COLO668 (cell line): ENCODE measurements around the gene EFNB1.

ENCODE experiments used
- DNase-seq: peaks from one replicate; lab custom pipeline; 2025; ENCODE audit not compliant: unreplicated experiment; lab: John Stamatoyannopoulos, UW

Gene EFNB1

DNA sequence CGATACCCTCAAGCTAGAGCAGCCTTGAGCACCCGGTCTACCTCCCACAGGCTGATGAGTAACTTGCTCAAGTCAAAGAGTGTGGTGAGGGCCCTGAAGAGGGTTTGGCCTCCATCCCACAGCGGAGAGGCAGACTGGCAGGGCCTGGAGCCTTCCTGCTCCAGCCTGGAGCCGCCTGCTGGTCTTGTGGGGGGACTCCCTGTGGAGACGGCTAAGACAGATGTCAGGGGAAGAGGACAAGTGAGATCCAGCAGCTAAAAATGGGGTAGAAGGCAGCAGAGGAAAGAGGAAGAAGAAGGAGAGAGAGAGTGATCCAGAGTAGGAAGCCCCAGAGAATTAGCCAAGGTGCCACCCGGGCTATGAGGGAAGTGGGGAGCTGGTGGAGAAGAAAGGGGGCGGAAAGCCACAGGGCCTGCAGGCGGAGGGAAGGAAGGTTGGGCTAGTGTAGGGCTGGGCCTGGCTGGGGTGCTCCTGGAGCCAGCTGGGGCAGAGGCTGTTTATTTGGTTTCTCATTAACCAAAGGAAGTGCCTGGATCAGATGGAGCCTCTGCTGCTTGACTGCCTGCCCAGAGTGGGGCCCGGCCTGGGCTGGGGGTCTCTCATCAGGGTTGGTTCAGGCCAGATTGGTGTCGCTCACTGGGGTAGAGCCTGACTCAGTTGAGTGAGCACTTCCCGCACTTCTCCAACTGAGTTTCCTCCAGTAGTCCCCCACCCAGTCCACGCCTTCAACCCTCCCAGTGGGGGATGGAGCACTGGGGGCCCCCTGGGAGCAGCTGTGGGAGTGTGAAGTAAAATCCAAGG lies 14.2 kb downstream of the EFNB1 start:
- DNase-seq = no peak

DNA sequence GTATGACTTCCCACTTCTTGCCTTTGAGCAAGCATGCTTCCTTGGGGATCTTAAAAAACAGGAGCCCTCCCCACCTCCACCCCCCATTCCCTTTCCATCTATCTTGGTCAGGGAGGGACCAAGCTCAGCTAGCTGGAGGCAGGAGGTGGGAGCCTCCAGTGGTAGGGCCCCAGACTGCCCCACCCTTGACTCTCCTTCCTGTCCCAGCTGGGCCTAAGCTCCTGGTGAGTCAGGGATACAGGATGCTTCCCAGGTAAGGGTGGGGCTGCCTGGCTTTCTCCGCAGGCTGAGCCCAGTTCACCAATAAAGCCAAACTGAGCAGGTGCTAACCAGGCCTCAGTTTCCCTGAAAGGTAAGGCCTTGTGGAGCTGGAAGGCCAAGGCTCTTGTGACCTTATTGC lies 15.2 kb downstream of the EFNB1 start:
- no peak for DNase-seq

DNA sequence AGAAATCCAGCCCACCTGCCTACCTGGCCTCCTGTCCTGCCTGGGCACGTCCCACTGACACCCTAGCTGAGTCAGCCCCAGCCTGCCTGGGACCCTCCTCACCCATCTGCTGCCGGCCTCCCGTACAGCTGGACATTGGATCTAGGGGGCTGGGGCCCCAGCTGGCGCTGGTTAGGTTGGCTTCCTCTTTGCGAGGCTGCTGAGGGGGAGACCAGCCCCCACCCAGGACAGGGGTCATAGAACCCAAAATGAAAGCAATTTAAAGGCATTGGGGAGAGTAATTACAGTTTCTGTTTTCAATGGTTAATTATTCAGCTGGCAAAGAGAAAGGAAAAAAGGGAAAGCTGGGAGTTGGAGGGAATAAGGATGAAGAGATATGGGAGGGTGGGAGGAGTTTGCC lies 15.8 kb downstream of the EFNB1 start:
- DNase-seq = no peak

DNA sequence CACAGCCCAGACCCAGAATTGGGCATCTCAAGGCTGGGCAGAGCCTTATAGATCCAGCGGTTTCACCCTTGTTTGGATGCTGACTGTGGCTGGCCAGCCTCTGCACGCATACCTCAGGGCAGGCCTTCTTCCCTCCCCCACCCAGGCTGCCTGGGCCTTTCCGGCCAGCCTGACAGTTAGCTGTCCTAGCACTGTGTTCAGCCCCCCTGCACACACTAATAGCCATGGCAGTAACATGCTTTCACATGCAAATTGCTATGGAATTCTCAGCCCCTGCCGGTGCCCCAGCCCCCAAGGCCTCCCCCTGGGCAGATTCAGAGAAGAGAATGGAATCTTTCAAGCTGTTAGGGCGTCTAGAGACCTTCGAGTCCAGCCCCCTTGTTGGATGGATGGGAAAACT lies 17.7 kb downstream of the EFNB1 start:
- DNase-seq = no peak

DNA sequence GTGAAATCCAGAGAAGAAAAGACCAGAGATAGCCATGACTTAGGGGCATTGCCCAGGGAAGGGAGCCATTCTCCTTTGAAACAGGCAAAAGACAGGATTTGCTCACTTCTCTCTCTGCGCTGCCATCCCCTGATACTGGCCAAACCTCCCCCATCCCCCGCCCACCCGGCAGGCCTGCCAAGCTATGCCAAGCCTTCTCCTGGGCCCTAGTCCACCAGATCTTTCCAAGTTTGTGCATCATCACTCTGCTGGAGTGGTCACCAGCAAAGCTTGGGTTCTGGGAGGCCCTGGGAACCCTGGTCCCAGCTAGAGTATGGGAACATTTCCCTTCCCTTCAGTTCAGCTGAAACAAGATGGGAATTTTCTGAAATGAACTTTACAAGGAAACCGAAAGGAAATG lies 18.4 kb downstream of the EFNB1 start:
- DNase-seq = no peak

DNA sequence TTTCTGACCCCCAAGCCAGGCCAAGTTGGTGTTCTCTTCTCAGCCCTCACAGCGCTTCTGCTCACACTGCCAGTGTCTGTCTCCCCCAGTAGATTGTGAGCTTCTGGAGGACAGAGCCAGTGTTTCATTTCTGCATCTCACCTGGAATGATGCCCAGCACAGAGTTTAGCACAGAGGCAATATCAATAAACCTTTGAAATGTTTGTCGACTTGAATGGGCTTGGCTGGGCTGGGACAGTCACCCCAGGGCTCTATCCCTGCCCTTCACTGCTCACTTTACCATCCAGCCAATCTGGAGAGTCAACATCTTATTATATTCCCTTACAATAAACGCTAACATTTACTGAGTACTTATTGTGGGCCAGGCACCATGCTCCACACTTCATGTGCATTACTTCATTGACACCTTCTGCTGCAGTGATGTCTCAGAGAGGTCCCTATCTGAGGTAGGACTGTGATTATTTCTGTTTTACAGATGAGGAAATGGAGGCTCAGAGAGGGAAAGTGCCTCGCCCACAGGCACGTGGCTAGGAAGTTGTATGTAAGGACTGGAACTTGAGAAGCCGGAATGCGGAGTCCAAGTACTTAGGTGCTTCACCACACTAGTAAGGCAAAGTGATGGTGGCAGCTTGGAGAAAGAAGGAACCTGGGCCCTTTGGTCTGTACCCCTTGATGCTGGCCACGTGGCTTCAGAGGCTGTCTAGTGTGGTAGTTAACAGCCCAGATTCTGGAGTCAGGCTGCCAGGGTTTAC lies 19.5 kb downstream of the EFNB1 start:
- no peak for DNase-seq

DNA sequence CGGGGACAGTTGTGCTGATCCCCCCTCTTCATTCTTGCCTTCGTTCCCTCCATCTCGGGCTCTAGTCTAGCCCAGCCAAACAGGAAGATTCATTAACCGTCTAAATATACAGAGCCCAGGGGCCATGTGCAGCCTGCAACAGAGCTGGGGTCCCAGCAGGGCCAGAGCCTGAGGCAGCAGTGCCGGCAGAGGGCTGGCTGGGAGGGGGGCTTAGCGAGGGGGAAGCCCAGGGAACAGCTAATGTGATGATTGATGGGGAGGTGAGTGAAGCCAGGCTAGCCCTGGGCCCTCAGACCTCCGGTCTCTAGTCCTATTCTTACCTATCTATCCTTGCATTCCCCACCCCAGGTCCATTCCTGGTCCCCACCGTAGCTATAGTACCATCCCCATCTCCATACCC lies 22.3 kb downstream of the EFNB1 start:
- no peak for DNase-seq

DNA sequence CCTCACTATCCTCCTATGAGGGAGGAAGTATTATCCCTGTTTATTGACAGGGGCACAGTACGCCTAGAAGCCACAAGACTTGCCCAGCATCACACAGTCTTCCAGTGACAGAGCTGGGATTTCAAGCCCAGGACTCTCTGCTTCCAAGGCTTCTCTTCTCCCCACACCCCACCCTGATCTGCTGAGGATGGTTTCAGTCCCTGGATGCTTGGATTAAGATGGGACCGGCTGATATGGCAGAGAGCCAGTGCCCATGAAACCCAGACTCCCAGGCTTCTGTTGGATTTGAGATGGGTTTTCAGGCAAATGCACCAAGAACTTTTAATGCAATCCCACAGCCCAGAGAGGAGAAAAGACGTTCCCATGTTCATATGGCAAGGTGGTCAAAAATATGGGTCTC lies 23.2 kb downstream of the EFNB1 start:
- DNase-seq = no peak

DNA sequence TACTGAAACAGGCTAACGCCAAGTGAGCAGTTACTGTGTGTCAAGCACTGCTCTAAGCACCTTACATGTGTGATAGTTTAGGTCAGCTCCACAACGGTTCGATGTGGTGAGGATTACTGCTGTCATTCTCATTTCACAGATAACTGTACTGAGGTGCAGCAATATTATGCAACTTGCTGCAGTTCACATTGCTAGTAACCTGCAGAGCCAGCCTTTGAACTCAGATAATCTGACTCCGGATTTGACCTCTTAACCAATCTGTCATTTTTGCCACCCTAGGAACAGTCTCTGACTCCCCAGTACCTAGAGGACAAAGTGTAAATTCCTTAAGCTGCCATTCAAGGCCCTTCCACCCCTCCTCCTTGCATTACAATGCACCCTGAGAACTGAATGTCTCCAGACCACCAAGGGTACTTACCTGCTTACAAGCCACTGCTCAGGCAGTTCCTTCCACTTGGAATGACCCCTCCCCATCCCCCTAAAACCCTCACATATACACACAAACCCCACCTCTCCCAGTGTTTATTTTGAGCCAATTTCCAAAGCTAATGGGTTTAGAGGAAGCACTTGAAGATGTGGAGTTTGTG lies 24.9 kb downstream of the EFNB1 start:
- no peak for DNase-seq

DNA sequence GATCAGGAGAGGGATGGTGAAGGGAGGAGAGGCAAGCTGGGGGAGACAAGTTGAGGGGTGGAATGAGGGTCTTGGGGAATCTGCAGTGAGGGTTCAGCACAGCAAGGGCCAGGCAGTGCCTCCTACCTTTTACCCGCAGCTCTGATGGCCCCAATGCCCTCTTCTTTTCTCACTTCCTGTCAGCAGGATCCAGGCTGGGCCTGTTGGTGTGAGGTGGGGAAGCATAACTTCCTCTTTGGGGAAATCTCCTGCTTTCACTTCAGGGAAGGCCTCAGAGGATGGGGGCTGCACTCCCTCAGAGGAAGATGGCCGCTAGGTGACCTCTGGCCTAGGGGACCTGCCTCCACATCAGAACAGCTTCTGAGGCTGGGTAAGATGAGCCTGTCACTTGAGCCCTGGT lies 36.5 kb downstream of the EFNB1 start:
- no peak for DNase-seq

DNA sequence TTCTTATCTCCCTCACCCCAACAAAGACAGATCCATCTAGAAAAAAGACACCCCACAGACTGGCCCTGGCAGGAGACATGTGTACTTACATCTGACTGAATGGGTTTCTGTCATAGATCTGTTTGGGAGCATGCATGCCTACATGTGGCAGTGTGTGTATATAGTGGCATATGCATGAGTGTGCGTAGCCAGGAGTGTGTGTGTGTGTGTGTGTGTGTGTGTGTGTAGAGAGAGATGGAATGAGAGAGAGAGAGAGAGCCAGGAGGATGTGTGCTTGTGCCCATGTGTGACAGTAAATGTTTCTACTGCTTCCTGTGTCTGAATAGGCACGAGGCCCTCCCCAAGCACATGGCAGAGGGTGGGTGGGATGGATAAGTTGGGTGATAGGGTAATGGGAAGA lies 37.1 kb downstream of the EFNB1 start:
- DNase-seq = no peak

DNA sequence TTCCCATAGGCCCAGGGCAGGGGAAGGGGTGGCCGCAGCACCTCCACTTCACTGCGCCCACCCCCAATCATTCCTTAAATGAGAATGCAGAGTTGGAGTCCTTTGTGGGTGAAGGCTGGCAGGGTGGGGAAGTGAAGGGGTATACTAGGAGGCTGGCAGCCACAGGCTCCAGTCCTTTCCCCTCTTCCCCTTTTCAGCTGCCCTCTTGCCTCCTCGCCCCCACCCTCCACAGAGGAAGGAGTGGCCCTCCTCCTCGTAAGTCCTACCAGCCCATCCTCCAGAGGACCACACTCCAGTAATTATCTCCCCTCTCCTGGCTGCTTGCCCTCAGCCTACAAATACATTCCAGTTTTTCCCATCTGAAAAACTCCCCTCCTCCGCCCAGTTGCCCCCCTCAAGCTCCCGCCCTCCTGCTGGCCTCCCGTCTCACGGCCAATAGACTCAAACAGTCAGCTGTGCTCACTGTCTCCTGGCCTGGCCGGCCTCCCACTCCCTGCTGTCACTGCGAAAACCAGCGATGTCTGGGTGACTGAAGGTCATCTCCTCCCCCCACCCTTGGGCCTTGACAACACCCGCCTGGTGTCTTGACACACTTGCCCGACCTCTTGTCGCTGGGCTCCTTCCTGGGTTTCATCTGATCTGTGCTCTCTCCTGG lies 38.8 kb downstream of the EFNB1 start:
- no peak for DNase-seq

DNA sequence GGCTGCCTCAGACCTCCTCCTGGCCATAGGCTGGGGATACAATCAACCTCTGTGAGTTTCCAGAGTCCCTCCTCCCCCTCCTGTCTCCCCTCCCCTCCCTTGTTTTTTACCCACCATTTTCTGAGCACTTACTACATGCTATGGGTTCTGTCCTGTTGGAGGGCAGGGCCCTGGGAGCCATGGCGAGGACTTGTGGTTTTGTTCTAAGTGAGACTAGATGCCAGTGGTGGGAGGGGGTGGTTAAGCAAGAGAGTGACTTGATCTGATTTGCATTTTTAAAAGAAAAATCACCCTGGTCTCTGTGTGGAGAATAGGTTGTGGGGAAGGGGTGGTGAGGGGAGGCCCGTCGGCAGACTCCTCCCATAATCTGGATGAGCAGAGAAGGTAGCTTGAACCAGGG lies 39.5 kb downstream of the EFNB1 start:
- DNase-seq = no peak

DNA sequence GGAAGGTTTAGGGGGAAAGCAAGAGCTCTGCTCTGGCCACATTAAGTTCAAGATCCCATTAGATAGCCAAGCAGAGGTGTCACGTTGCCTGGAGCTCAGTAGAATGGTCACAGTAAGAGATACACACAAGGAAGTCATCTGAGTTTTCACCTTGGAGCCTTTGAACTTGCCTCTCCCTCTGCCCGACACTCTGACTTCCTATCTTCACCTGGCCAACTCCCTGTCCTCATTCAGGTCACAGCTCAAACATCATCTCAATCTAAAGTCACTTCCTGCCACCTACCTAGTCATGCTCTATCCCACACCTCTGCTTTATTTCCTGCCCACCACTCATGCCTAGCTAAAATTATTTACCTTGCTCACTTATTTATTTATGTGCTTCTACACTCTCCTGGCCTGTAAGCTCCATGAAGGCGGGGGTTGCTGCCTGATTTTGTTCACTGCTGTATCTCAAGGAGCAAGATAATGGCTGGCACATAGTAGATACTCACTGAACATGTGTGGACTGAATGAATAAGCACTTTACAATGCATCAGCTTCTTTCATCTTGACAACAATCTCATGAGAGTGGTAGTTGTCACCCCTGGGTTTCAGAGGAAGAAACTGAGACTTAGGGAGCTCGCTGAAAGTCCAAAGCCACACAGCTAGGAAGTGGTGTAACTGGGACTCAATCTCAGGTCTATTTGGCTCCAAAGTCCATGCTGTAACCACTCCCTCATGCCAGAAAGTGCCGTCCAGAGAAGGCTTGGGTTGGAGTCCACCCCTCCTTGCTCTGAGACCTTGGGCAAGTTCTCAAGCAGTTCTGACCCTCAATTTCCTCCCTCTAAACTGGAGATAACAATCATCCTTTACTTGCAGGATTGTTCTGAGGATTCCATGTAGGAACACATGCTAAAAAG lies 40.3 kb downstream of the EFNB1 start:
- DNase-seq = no peak

DNA sequence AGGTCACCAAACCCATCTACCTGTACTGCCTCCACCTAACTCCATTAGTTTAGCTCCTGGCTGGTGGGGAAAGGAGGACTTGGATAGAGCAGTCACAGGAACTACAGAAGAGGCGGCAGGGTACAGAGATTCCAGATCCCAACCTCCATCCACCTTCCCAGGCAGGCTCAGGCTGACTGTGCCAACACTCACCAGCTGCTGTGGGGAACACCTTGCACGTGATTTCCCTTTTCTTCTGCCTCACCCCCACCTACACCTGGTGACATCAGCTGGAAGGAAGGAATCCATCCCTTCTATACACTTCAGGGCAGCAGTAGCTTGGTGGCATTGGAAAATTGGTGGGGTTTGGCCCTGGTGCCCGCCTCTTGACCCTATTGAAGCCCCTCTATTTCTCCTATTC lies 41.5 kb downstream of the EFNB1 start:
- no peak for DNase-seq

DNA sequence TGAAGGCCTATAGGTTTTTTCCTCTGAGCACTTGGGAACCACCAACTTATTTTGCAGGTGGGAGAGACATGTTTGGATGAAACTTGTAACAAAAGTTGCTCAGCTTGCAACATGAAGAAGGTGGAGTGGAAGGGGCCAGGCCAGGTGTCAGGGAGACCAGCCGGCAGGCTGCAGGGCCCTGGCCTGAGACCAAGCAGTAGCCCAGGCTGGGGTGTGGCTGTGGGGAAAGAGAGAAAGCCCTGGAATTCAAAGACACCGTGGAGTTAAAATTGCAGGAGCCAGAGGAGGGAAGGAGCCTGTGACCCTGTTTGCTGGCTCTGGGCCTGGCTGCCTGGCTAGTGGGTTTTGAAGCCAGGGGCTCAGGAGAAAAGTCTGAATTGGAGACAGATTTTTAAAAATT lies 43.4 kb downstream of the EFNB1 start:
- DNase-seq = no peak

DNA sequence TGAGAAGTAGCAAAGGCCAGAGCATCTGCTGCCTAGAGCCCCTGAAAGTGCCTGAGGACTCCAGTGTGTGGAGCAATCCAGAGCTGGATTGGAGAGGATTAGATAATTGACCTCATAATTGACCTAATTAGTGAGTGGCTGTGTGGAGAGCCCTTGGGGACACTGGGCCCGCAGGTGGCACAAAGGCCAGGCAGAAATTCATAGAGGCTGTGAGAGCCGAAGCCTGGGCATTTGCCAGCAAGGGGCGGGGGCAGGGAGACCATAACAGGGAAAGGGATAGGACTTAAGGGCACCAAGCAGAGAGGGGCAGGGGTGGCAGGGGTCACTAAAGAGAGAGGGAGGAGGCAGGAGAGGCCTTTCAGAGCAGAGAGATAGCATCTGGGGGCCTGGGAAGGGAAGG lies 45.3 kb downstream of the EFNB1 start:
- no peak for DNase-seq

DNA sequence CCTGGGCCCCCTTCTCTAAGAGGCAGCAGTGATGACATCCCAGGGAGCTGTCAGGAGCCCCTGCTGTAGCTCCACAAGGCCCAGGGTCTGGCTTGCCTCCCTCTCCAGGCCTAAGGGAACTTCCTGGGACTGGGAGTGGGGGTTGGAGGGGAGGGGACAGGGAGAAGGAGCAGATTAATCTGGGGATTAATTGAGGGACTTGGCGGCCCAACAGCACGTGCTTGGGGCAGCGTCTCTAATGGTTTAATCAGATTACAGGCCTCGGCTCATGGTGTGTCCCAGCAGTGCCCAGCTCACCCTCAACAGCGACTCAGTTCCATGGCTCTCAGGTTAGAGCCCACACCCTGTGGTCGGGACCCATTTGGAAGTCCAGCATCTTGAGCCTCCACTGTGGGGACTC lies 47.9 kb downstream of the EFNB1 start:
- DNase-seq = no peak

DNA sequence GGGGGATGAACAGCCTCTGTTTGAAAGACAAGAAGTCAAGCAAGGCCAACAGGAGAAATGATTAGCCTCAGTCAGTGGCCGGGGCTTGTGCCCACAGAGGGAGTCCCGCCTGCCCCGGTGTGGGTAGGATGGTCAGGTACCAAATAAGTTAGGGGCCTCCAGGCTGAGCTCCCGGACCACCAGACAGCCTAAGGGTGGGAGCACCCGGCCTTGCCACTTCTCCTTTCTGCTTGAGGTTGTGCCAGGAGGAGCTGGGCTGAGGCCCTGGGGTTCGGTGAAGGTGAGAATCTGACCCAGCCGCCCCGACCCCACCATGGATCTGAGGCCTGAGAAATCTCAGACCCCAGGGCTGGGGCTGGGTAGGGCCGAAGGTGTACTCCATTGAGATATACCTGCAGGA lies 48.8 kb downstream of the EFNB1 start:
- DNase-seq = no peak

DNA sequence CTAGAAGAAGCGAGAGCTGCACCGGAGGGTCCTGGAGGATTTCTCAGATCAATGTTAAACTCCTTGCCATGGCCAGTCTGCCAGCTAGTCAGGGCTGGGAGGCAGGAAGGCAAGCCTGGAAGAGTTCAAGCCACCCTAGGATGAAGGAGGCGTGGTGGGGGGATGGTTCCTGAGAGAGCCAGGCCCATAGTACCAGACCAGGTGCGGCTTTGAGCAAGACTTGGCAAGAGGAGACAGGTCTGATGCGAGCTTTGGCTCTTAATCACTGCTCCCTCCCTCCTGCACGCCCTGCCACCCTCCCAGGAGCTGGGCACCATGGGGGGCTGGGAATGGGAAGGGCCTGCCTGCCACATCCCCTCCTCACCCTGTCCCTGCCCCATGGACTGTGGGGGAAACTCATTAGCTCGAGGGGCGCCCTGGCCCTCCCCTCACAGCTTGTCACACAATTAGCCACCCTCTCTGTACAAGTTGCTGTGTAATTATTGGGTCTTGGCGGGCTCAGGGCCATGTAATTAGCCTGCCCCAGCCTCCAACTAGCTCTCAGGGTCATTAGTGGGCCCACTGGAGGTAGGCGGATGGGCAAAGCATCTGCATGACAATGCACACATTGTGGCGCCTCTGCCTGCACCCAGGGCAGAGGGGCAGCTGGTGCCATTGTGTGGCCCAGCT lies 50.3 kb downstream of the EFNB1 start:
- DNase-seq = no peak
